GM23338 (cell line): ENCODE data around the gene SMIM13. TPM values are rescaled to one million over a fixed set of nuclear protein-coding genes. Genes with fewer than 3 reads are reported as not detected.

Experiments used
- ATAC-seq: fragments of 200-7000 bp; cut with Tn5 transposase; 3 replicates; pipeline ENCODE4 v1.9.1; 2020
- DNase-seq: peaks from one replicate; pipeline ENCODE4 v3.0.0-alpha.2; 2015; ENCODE audit warnings: low spot score
- H2AFZ ChIP-seq: fragments of 200-600 bp; sonication (generic); 2 replicates; pipeline ENCODE4 v1.8.0; 2016; ENCODE audit warnings: antibody characterized with exemption, mild to moderate bottlenecking, moderate library complexity
- H3F3A ChIP-seq: fragments of 200-600 bp; sonication (generic); replicated peaks from 2 replicates; pipeline ENCODE4 v1.8.0; 2017; ENCODE audit warnings: antibody characterized with exemption, mixed run types, low read depth
- H3K27ac ChIP-seq: fragments of 200-600 bp; sonication (generic); 2 replicates; pipeline ENCODE4 v1.6.1; 2016; ENCODE audit warnings: low read depth
- H3K27me3 ChIP-seq: fragments of 200-600 bp; sonication (generic); 2 replicates; pipeline ENCODE4 v1.8.0; 2016; ENCODE audit warnings: mild to moderate bottlenecking, mixed run types, moderate library complexity; ENCODE audit not compliant: insufficient read depth
- H3K36me3 ChIP-seq: fragments of 200-600 bp; sonication (generic); 2 replicates; pipeline ENCODE4 v1.8.0; 2016; ENCODE audit warnings: mild to moderate bottlenecking; ENCODE audit not compliant: insufficient read depth
- H3K4me1 ChIP-seq: fragments of 200-600 bp; sonication (generic); 2 replicates; pipeline ENCODE4 v1.8.0; 2016; ENCODE audit warnings: mild to moderate bottlenecking, moderate library complexity; ENCODE audit not compliant: insufficient read depth
- H3K4me2 ChIP-seq: fragments of 200-600 bp; sonication (generic); 2 replicates; pipeline ENCODE4 v1.7.1; 2017; ENCODE audit warnings: mixed run types
- H3K4me3 ChIP-seq: fragments of 200-600 bp; sonication (generic); 2 replicates; pipeline ENCODE4 v1.6.1; 2016; ENCODE audit warnings: mixed run types
- H3K79me2 ChIP-seq: fragments of 200-600 bp; sonication (generic); replicated peaks from 2 replicates; pipeline ENCODE4 v1.8.0; 2017; ENCODE audit warnings: mild to moderate bottlenecking; ENCODE audit not compliant: insufficient read depth
- H3K9me2 ChIP-seq: fragments of 200-600 bp; sonication (generic); 2 replicates; pipeline ENCODE4 v1.8.0; 2017; ENCODE audit not compliant: insufficient read depth
- H4K20me1 ChIP-seq: fragments of 200-600 bp; sonication (generic); replicated peaks from 2 replicates; pipeline ENCODE4 v1.8.0; 2017; ENCODE audit warnings: mild to moderate bottlenecking; ENCODE audit not compliant: insufficient read depth
- H3K27ac Mint-ChIP-seq: 2 replicates; pipeline ENCODE4 v1.8.0; 2020; ENCODE audit warnings: inconsistent platforms, mild to moderate bottlenecking, moderate library complexity, mixed read lengths
- H3K27me3 Mint-ChIP-seq: 3 replicates; pipeline ENCODE4 v1.8.0; 2022; ENCODE audit warnings: low read depth, mild to moderate bottlenecking, moderate library complexity, mixed read lengths, inconsistent platforms; ENCODE audit not compliant: insufficient read depth, poor library complexity
- H3K36me3 Mint-ChIP-seq: 3 replicates; pipeline ENCODE4 v1.8.0; 2021; ENCODE audit warnings: low read depth, mild to moderate bottlenecking, inconsistent platforms, moderate library complexity, mixed read lengths
- H3K4me1 Mint-ChIP-seq: 3 replicates; pipeline ENCODE4 v1.8.0; 2020; ENCODE audit warnings: mild to moderate bottlenecking, inconsistent platforms, mixed read lengths
- H3K4me3 Mint-ChIP-seq: 3 replicates; pipeline ENCODE4 v1.8.0; 2021; ENCODE audit warnings: moderate library complexity, mild to moderate bottlenecking, inconsistent platforms, mixed read lengths
- H3K9me3 Mint-ChIP-seq: 3 replicates; pipeline ENCODE4 v1.8.0; 2020; ENCODE audit warnings: moderate library complexity, mild to moderate bottlenecking, inconsistent platforms, mixed read lengths
- CREB1 ChIP-seq: fragments of 250-450 bp; sonication (Bioruptor Pico); IDR thresholded peaks from 2 replicates; pipeline ENCODE4 v1.5.0; 2020; ENCODE audit warnings: low read depth, mild to moderate bottlenecking, moderate library complexity
- CTCF ChIP-seq, 2 experiments: fragments of 200-600 bp in 1 of 2; sonication (generic) in 1 of 2; conservative IDR thresholded peaks; 2 replicates each; pipeline versions ENCODE4 v1.5.1 to v1.6.1; 2016 to 2017; ENCODE audit warnings: antibody characterized with exemption in 2 of 2, low read depth in 2 of 2, mild to moderate bottlenecking in 2 of 2, moderate library complexity in 1 of 2
- ETS1 ChIP-seq: IDR thresholded peaks from 2 replicates; pipeline ENCODE4 v1.6.1; 2016; ENCODE audit warnings: antibody characterized with exemption
- EZH2 ChIP-seq: fragments of 200-600 bp; sonication (generic); IDR thresholded peaks from one replicate; pipeline ENCODE4 v1.8.0; 2017; ENCODE audit warnings: antibody characterized with exemption, mild to moderate bottlenecking, low read depth; ENCODE audit not compliant: unreplicated experiment
- EZH2phosphoT487 ChIP-seq: fragments of 200-600 bp; sonication (generic); IDR thresholded peaks from one replicate; pipeline ENCODE4 v1.8.1; 2018; ENCODE audit warnings: antibody characterized with exemption; ENCODE audit not compliant: unreplicated experiment
- JUNB ChIP-seq: IDR thresholded peaks from one replicate; pipeline ENCODE4 v1.6.1; 2016; ENCODE audit warnings: antibody characterized with exemption; ENCODE audit not compliant: unreplicated experiment
- NANOG ChIP-seq: IDR thresholded peaks from 2 replicates; pipeline ENCODE4 v1.6.1; 2016; ENCODE audit warnings: antibody characterized with exemption, borderline replicate concordance
- POLR2AphosphoS5 ChIP-seq: IDR thresholded peaks from 2 replicates; pipeline ENCODE4 v1.6.1; 2016; ENCODE audit warnings: antibody characterized with exemption, low read depth
- REST ChIP-seq: IDR thresholded peaks from one replicate; pipeline ENCODE4 v1.6.1; 2018; ENCODE audit warnings: antibody characterized with exemption; ENCODE audit not compliant: unreplicated experiment
- STAT1 ChIP-seq: IDR thresholded peaks from one replicate; pipeline ENCODE4 v1.6.1; 2016; ENCODE audit warnings: antibody characterized with exemption; ENCODE audit not compliant: unreplicated experiment
- ZNF114 ChIP-seq: fragments of 250-450 bp; sonication (Bioruptor Pico); IDR thresholded peaks from 2 replicates; pipeline ENCODE4 v1.5.0; 2020; ENCODE audit warnings: mild to moderate bottlenecking, moderate library complexity
- ZNF331 ChIP-seq: fragments of 250-450 bp; sonication (Bioruptor Pico); IDR thresholded peaks from 2 replicates; pipeline ENCODE4 v1.5.0; 2020; ENCODE audit warnings: low read depth, mild to moderate bottlenecking, moderate library complexity
- ZNF462 ChIP-seq: fragments of 250-450 bp; sonication (Bioruptor Pico); IDR thresholded peaks from 2 replicates; pipeline ENCODE4 v1.5.0; 2020; ENCODE audit warnings: mild to moderate bottlenecking, moderate library complexity
- polyA plus RNA-seq: library from polyadenylated mRNA; unstranded; fragments of >200 nt; fragmentation: Nextera tagmentation; extraction: Ambion mirVana; gene quantifications from 2 replicates; pipeline ENCODE4 v1.2.1, GENCODE V29; 2016
- total RNA-seq: library from RNA; depleted of rRNA; stranded (reverse); fragments of >200 nt; shearing (Covaris generic); gene quantifications from 2 replicates; pipeline ENCODE4 v1.2.3, GENCODE V29; 2014

The SMIM13 gene
- total and polyA plus RNA-seq, 2 experiments from 2014 or later: 7.2 to 12.7 TPM

- Histone ChIP-seq H3F3A (no peaks in the 10 kb centered on the region; the same call in 1 of the 2 replicates), H3K27me3 (no peaks in the 10 kb centered on the region), H3K9me2 (peaks cover 6% of the 10 kb centered on the region), H3K27ac (peak overlapping the region; percentile 86), H4K20me1 (0 out of 2 replicates have a peak, but pooled peaks cover 12% of the 10 kb centered on the region), H3K4me3 (peak overlapping the region; percentile 83), H3K36me3 (no peaks in the 10 kb centered on the region), H3K79me2 (peaks cover 37% of the 10 kb centered on the region), H2AFZ (peak overlapping the region; percentile 84; the same call in 1 of the 2 replicates), H3K4me2 (peak overlapping the region; percentile 86), H3K4me1 (peaks cover 17% of the 10 kb centered on the region)
- Mint-ChIP-seq H3K27ac (peak overlapping the region; percentile 94), H3K36me3 (peaks cover 3% of the 10 kb centered on the region; the same call in 2 of the 3 replicates), H3K4me1 (peaks cover 19% of the 10 kb centered on the region), H3K9me3 (no peaks in the 10 kb centered on the region), H3K4me3 (peak overlapping the region; percentile 81), H3K27me3 (peaks cover 3% of the 10 kb centered on the region)
- DNase-seq (no peak), ATAC-seq (peak; percentile 19)
- no peak for TF ChIP-seq ETS1
- TF ChIP-seq JUNB: no peak
- no peak for TF ChIP-seq ZNF331 (CRISPR knock-in tag)
- no peak for TF ChIP-seq ZNF114
- no peak for TF ChIP-seq STAT1
- TF ChIP-seq NANOG: no peak
- no peak for TF ChIP-seq REST
- no peak for TF ChIP-seq EZH2
- no peak for TF ChIP-seq CREB1 (CRISPR knock-in tag)
- no peak for TF ChIP-seq ZNF462
- TF ChIP-seq CTCF (conservative IDR thresholded peaks at IDR 0.05; ENCODE audit: low read depth in 2 of 2): no peak
- TF ChIP-seq POLR2AphosphoS5: no peak
- no peak for TF ChIP-seq EZH2phosphoT487
These were observed 812 bp upstream of the SMIM13 start for GRCh38 chr6:11092668-11093375.
